ENCODE results near the gene ZNF423. TPM values are rescaled to one million over a fixed set of nuclear protein-coding genes. Genes with fewer than 3 reads are reported as not detected.

The ZNF423 gene
- total and polyA plus RNA-seq, 9 of the 15 experiments (the other 6 are each of a cell fraction or from before 2014, with no cell fraction given), result not detected

- TF ChIP-seq E4F1 (CRISPR knock-in tag; IDR thresholded peaks at IDR 0.05; ENCODE audit: borderline replicate concordance) (no peak), PRPF4 (IDR thresholded peaks at IDR 0.05; ENCODE audit: insufficient read depth, low read depth, low read length, poor library complexity, severe bottlenecking) (no peak), MTA2 (IDR thresholded peaks at IDR 0.05; ENCODE audit: low read depth) (no peak), PKNOX1 (IDR thresholded peaks at IDR 0.05) (no peak), FIP1L1 (IDR thresholded peaks at IDR 0.05; ENCODE audit: low read depth, low read length, poor library complexity, severe bottlenecking) (no peak), CBFA2T3 (IDR thresholded peaks at IDR 0.05) (no peak), ZNF707 (CRISPR knock-in tag; conservative IDR thresholded peaks at IDR 0.05) (no peak), UBTF (IDR thresholded peaks at IDR 0.05; ENCODE audit: borderline replicate concordance in 1 of 2, low read depth in 2 of 2, low read length in 2 of 2) (no peak), RAD21 (CRISPR knock-in tag; conservative IDR thresholded peaks at IDR 0.05 in 1 of 2, IDR thresholded peaks at IDR 0.05 in 1 of 2) (peak in 1 of 2 experiments; percentile 40; a peak in 2 of 4 replicates), ZBTB5 (IDR thresholded peaks at IDR 0.05) (no peak), ZNF354B (CRISPR knock-in tag; IDR thresholded peaks at IDR 0.05) (no peak), ZNF23 (CRISPR knock-in tag; IDR thresholded peaks at IDR 0.05) (no peak), ARID3A (IDR thresholded peaks at IDR 0.05; ENCODE audit: borderline replicate concordance, low read depth, low read length) (no peak)
These were observed 20.8 kb upstream of the ZNF423 start (continued) for GRCh38 chr16:49876716-49877129.
